Superior temporal gyrus (tissue), 1 donor: ENCODE results near the gene CDH13.
A peak's percentile ranks its signal among the peaks of the same experiment; 100 is the strongest.

Experiments used
- DNase-seq: peaks from one replicate; pipeline ENCODE4 v3.0.0-alpha.2; 2016; ENCODE audit errors: extremely low spot score

CDH13 gene

DNA sequence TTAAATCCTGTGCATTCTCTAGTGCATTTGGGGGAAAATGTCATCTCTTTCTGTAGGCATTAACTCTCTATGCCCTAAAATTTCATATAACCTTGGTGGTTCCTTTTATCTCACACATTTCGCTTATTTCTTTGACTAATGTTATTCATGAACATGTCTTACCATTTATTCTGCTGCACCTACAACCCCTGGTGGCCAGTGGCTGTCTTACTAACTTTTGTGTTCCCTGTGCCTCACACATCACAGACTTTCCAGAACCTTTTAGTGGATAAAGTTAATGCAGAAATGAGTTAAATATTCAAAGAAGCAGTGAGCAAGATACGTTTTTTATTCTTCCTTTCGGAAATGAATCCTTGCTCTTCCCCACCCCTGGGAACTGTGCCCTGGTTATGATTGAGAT lies 111.9 kb downstream of the CDH13 start:
- DNase-seq: no peak

- no peak for DNase-seq
Measured at GRCh38 chr16:82741073-82741615, 114.4 kb downstream of the CDH13 start.

GRCh38 chr16:82744958-82745357 lies 118.2 kb downstream of the CDH13 start:
- DNase-seq: no peak

DNA sequence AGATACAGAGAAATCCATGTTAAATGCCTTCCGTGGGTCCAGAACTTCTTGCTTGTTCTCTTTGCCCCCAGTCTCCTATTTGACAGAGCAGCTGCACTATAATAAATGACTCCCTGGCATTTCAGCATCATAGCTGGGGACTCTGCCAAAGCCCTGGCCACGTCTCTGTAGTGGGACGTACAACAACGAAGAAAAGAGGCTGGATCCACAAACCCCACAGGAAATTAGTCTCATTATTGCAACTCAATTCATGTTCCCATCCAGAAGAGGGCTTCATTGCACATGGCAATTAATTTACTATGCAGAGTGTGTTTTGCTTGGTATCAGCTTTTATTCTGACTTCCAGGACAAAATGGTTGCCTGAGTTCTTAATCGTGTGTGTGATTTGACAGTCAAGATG lies 121.3 kb downstream of the CDH13 start:
- peak; percentile 30 for DNase-seq

DNA sequence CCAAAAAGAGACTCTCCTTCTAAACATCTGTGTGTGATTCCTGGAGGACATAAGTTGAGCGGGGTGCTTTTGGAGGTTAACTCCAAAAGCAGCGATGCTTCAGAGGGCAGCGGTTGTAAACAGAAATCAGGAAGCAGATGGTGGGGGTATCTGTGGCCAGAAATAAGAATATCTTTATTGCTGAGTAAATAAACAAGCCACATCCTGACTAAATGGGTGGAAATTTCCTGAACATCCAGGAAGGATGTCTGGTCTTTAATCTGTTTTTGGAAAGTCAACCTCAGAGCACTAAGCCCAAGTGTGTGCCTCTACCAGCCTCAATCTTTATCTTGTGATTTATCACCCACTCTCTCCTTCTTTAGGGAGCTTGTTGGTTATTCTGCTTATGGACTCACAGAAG lies 123.3 kb downstream of the CDH13 start:
- DNase-seq: no peak

- no peak for DNase-seq
Measured at GRCh38 chr16:82751020-82751419, 124.3 kb downstream of the CDH13 start.

GRCh38 chr16:82752172-82752571 lies 125.4 kb downstream of the CDH13 start:
- no peak for DNase-seq

GRCh38 chr16:82753821-82754220 lies 127.1 kb downstream of the CDH13 start:
- no peak for DNase-seq

- no peak for DNase-seq
Measured at GRCh38 chr16:82754716-82755513, 128.1 kb downstream of the CDH13 start.

GRCh38 chr16:82755570-82756282 lies 129.0 kb downstream of the CDH13 start:
- DNase-seq: no peak

GRCh38 chr16:82756283-82756599 lies 129.5 kb downstream of the CDH13 start:
- DNase-seq: no peak

- DNase-seq: no peak
Measured at GRCh38 chr16:82758406-82758805, 131.6 kb downstream of the CDH13 start.

GRCh38 chr16:82758904-82759303 lies 132.1 kb downstream of the CDH13 start:
- no peak for DNase-seq

- no peak for DNase-seq
Measured at GRCh38 chr16:82761236-82761635, 134.5 kb downstream of the CDH13 start.

DNA sequence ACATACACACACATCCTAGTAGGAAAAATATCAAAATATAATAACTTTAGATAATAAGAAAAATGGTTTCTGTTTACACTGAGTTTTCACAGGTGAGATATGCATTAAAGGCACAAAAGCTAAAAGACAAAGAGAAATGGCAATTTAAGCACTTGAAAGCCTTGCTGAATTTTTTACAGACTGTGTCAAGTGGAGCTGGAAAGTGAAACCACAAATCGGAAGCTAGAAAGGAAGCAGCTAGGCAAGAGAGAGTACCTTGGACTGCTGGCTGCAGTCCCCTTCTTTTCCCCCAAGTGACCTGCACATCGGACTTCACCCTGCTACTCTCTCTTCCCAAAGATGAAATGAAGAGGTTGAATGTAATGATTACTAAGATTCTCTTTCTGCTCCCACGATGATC lies 135.1 kb downstream of the CDH13 start:
- DNase-seq: peak; percentile 56

DNA sequence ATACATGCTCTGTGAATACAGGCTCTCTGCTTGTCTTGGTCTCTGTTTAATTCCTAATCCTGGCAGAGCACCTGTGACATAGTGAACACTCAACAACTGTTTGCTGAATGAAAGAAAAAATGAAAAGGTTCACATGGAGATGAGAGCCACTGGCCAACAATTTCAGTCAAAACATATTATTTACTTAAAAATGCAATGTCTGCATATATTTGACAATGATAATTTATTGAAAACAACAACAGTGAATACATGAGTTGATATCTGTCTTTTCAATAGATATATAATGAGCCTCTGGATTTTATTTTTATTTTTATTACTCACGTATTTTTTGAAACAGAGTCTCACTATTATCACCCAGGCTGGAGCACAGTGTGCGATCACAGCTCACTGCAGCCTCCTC lies 136.6 kb downstream of the CDH13 start:
- DNase-seq: no peak

DNA sequence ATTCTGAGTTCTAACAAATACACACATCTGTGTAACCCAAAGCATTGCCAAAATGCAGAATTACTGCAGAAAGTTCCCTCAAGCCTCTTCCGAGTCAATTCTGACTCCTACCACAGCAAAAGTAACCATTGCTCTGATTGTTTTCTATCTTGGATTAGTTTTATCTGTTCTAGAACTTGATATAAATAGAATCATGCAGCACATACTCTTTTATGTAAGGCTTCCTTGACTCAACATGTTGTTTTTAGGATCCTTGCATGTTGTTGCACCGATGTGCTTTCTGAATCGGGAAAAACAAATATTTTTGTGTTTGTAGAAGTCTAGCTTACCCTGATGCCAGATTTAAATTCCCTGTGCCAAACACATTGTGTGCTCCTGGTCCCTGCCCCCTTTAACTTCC lies 140.4 kb downstream of the CDH13 start:
- peak; percentile 47 for DNase-seq

DNA sequence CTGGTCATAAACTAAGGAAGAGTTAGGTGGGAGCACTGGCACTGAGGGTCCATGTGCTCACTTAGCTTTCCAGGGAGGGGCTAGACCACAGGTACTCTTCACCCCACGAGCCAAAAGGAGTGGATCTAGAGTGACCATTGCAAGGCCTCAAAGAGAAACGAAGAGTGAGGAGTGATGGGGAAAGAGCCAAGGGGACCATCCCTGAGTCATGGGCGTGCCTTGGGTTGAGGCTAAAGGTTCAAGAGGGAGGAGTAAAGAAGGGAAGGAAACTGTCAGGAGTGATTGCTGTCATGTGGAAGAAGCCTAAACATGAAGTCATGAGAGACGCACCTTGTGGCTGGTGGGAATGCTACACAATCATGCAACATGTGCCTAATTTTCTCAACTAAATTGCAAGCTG lies 141.0 kb downstream of the CDH13 start:
- DNase-seq: no peak

GRCh38 chr16:82769845-82770244 lies 143.1 kb downstream of the CDH13 start:
- DNase-seq: peak; percentile 69

DNA sequence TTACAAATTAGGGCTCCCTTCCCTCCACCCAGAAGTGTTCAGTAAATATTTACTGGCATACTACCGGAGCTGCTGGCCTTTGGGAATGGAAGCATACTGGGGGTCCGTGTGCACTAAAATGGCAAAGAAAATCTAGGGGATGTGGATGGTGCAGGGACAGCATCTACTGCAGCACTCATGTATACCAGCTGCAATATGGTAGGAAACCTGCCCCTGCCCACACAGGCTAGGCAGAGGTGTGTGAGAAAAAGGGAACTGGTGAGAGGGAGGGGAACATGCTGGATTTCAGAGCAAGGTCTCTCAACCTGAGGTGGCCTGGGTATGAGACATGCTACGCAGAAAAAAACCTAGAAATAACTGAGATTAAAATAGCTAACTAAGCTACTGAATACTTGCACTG lies 145.4 kb downstream of the CDH13 start:
- DNase-seq: no peak

DNA sequence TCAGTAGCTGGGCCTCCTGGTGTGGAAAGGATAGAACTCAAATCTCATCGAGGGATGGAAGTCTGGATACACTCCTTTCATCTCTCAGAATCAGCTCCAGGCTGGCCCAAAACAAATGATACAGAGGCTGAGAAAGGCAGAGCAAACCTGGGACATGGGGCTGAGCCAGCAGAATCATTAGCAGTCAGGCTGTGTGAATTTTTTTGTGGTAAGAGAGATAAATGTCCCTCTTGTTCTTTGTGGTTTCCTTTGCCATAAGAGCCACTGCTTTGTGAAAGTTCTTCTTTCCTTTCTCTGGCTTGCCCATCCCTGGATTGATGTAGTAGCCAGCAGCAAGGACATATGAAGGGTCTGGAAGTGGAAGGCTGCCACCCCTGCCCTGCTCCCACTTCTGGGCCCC lies 146.2 kb downstream of the CDH13 start:
- no peak for DNase-seq

GRCh38 chr16:82776470-82777146 lies 149.8 kb downstream of the CDH13 start:
- no peak for DNase-seq
